ENCODE measurements around the gene KRT82. TPM values are rescaled to one million over a fixed set of nuclear protein-coding genes. Genes with fewer than 3 reads are reported as not detected.
"Not testable (repeated sequence)": the region's sequence is repeated elsewhere in the genome, so short reads cannot be mapped to it uniquely, and the experiment has no call there.

KRT82 gene
- total RNA-seq, 1 experiment from 2014 or later: not detected

DNA sequence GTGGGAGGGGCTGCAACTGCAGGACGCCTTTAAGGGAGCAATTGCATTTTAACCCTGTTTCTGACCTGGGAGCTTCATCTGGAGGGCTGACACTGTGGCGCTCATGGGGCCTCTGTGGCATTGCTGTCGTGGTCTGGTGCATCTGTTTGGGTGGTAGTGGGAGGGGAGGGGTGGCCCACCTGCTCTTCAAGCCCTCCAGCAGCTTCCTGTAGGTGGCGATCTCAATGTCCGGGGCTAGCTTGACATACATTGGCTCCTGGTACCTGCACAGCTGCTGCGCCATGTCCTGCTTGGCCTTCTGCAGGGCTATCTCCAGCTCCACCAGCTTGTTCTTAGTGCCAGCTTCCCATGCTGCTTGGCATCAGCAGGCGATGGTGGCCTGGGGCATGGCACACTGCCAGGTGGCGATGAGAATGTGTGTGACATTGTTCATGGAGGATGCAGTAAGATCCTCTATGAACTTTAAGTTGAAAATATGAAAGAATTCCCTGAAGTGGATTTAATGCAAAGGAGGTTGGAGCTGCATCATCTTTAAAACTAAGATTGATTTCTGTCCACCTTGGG is 7.7 kb upstream of the KRT82 start:
- Mint-ChIP-seq H3K27ac (ENCODE audit: low read depth, unreplicated experiment) (no peak overlapping the region), H3K4me3 (ENCODE audit: unreplicated experiment) (no peak overlapping the region), H3K4me1 (ENCODE audit: insufficient read depth, unreplicated experiment) (peaks cover 22% of the 10 kb centered on the region), H3K36me3 (ENCODE audit: insufficient read depth, unreplicated experiment) (no peaks in the 10 kb centered on the region), H3K27me3 (ENCODE audit: insufficient read depth, unreplicated experiment) (peaks cover 3% of the 10 kb centered on the region), H3K9me3 (ENCODE audit: unreplicated experiment) (no peaks in the 10 kb centered on the region)
- DNase-seq (ENCODE audit: unreplicated experiment): no peak
- POLR2A ChIA-PET: interaction anchor here (0.7 kb wide), 1 partner anchor 41 kb away, joined by 3 read pairs; no protein-coding TSS in a partner anchor
- intact Hi-C loops (cut with micrococcal nuclease): no loop called here
- BruUV-seq (replicated peaks): no TSS peak
- CTCF ChIA-PET: interaction anchor here (0.6 to 1.2 kb wide), 3 partner anchors 15 to 33 kb away, joined by 3 to 6 read pairs (median 5); no protein-coding TSS in a partner anchor
- TF ChIP-seq, protein P1, sequence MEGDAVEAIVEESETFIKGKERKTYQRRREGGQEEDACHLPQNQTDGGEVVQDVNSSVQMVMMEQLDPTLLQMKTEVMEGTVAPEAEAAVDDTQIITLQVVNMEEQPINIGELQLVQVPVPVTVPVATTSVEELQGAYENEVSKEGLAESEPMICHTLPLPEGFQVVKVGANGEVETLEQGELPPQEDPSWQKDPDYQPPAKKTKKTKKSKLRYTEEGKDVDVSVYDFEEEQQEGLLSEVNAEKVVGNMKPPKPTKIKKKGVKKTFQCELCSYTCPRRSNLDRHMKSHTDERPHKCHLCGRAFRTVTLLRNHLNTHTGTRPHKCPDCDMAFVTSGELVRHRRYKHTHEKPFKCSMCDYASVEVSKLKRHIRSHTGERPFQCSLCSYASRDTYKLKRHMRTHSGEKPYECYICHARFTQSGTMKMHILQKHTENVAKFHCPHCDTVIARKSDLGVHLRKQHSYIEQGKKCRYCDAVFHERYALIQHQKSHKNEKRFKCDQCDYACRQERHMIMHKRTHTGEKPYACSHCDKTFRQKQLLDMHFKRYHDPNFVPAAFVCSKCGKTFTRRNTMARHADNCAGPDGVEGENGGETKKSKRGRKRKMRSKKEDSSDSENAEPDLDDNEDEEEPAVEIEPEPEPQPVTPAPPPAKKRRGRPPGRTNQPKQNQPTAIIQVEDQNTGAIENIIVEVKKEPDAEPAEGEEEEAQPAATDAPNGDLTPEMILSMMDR (IDR thresholded peaks at IDR 0.05; ENCODE audit: unreplicated experiment): no peak

DNA sequence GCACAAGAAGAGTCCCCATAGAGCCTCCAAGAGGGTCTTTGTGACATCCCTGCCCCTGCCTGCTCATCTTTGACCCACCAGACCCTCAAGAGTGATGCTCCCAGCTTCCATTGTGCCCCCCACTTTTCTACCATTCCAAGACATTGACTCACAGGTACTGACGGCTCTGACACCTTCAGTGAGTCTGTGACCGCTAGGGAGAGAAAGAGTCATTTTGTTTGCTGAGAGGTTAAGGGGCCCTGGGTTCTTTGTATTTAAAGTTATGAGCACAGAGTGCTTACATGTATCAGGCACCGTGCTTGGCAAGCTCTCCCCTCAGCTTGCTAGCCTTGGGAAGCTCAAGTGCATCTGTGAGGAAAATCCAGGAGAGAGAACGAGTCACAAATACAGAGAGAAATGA is 7.1 kb upstream of the KRT82 start:
- Mint-ChIP-seq H3K4me3 (ENCODE audit: unreplicated experiment) (no peak overlapping the region), H3K9me3 (ENCODE audit: unreplicated experiment) (no peaks in the 10 kb centered on the region), H3K27ac (ENCODE audit: low read depth, unreplicated experiment) (peak overlapping the region; percentile 2), H3K36me3 (ENCODE audit: insufficient read depth, unreplicated experiment) (no peaks in the 10 kb centered on the region), H3K27me3 (ENCODE audit: insufficient read depth, unreplicated experiment) (peaks cover 10% of the 10 kb centered on the region), H3K4me1 (ENCODE audit: insufficient read depth, unreplicated experiment) (peaks cover 22% of the 10 kb centered on the region)
- ChIA-PET CTCF (interaction anchor here (1.0 to 1.2 kb wide), 3 partner anchors 15 to 93 kb away, joined by 4 to 6 read pairs (median 5); no protein-coding TSS in a partner anchor), POLR2A (interaction anchor here (0.7 kb wide), 1 partner anchor 42 kb away, joined by 3 read pairs; no protein-coding TSS in a partner anchor)
- no TSS peak for BruUV-seq (replicated peaks)
- intact Hi-C loops (cut with micrococcal nuclease): no loop called here
- TF ChIP-seq, protein P1 (IDR thresholded peaks at IDR 0.05; ENCODE audit: unreplicated experiment): no peak
- no peak for DNase-seq (ENCODE audit: unreplicated experiment)

DNA sequence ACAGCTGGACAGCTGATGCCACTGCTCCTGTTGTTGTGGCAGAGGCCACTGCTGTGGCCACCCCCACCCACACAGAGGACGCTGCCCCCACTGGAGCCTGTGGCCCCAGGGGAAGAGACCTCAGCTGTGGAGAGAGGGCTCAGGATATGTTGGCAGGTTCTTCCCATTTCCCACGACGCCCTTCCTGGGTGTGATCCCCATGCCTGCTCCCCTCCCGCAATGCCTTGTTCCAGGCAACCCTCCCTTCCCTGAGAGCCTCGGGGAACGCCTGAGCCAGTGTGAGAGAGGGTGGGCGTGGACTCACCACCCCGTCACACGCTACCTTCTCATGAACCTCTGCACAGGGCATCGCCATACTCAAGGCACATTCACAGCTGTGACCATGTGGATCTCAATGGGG is 5.7 kb upstream of the KRT82 start:
- Mint-ChIP-seq H3K4me3 (ENCODE audit: unreplicated experiment) (no peak overlapping the region), H3K27me3 (ENCODE audit: insufficient read depth, unreplicated experiment) (peaks cover 12% of the 10 kb centered on the region), H3K27ac (ENCODE audit: low read depth, unreplicated experiment) (no peak overlapping the region), H3K4me1 (ENCODE audit: insufficient read depth, unreplicated experiment) (peaks cover 13% of the 10 kb centered on the region), H3K9me3 (ENCODE audit: unreplicated experiment) (no peaks in the 10 kb centered on the region), H3K36me3 (ENCODE audit: insufficient read depth, unreplicated experiment) (no peaks in the 10 kb centered on the region)
- CTCF ChIA-PET: interaction anchor here (1.1 kb wide), 1 partner anchor 14 kb away, joined by 3 read pairs; no protein-coding TSS in a partner anchor
- DNase-seq (ENCODE audit: unreplicated experiment): no peak
- BruUV-seq (replicated peaks): no TSS peak
- intact Hi-C loops (cut with micrococcal nuclease): no loop called here
- TF ChIP-seq, protein P1 (IDR thresholded peaks at IDR 0.05; ENCODE audit: unreplicated experiment): no peak
- POLR2A ChIA-PET: interaction anchor here (0.9 to 1.1 kb wide), 2 partner anchors 9 to 11 kb away, joined by 3 to 4 read pairs; no protein-coding TSS in a partner anchor

DNA sequence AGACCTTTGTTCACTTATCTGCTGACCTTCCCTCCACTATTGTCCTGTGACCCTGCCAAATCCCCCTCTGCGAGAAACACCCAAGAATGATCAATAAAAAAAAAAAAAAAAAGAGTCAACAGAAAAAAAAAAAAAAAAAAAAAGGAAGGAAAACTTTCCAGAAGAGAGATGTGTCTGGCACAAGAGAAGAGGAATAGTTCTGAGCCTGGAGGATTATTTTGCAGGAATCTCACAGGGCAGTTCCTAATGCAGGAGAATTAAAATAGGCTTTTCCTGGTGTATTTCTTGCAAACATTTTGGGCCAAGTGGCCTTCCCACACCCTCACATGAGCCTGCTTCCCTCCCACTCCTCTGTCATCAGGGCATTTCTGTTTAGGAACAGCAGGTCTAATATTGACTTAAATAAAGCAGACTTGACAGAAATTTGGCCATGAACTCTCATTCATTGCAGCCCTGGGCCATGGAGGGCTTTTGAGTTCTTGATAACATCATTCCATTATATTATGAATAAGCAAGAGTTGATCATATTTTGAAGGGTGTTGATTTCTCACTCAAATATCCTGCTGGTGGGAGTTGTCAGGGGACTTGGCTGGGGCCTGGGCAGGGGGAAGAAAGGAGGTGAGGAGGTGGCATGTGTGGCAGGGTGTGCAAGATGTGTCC is 4.6 kb upstream of the KRT82 start:
- H3K4me1 Mint-ChIP-seq (ENCODE audit: insufficient read depth, unreplicated experiment): not testable (repeated sequence)

More for the DNA sequence above, 4.6 kb upstream of the KRT82 start:
- POLR2A ChIA-PET; DNase-seq (ENCODE audit: unreplicated experiment); BruUV-seq (replicated peaks); intact Hi-C loops (cut with micrococcal nuclease); H3K4me3 Mint-ChIP-seq (ENCODE audit: unreplicated experiment); H3K36me3 Mint-ChIP-seq (ENCODE audit: insufficient read depth, unreplicated experiment); H3K9me3 Mint-ChIP-seq (ENCODE audit: unreplicated experiment); H3K27ac Mint-ChIP-seq (ENCODE audit: low read depth, unreplicated experiment): not testable (repeated sequence)
- CTCF ChIA-PET: interaction anchor here (0.6 kb wide), 1 partner anchor 726 kb away, joined by 3 read pairs; no protein-coding TSS in a partner anchor
- peaks cover 12% of the 10 kb centered on the region for H3K27me3 Mint-ChIP-seq (ENCODE audit: insufficient read depth, unreplicated experiment)

Measured in MCF 10A (cell line).